Psoas muscle (tissue), 8 donors: ENCODE measurements around the gene KCNAB2. TPM values are rescaled to one million over a fixed set of nuclear protein-coding genes. Genes with fewer than 3 reads are reported as not detected.

Experiments used
- ATAC-seq, 4 donors: fragments of 200-7000 bp; cut with Tn5 transposase; one replicate each; pipeline ENCODE4 v1.9.1; 2020; ENCODE audit warnings: moderate library complexity in 3 of 4, mild to moderate bottlenecking in 2 of 4
- DNase-seq, 2 donors: peaks; one replicate each; pipeline ENCODE4 v3.0.0-alpha.2; 2020
- H3K27ac ChIP-seq: fragments of 200-600 bp; one replicate; pipeline ENCODE4 v1.8.0; 2022
- H3K27me3 ChIP-seq, 3 donors: fragments of 200-600 bp in 1 of 3; one replicate each; pipeline versions ENCODE4 v1.6.1 to v1.8.0; 2013 to 2022; ENCODE audit warnings: low read length in 2 of 3, mild to moderate bottlenecking in 2 of 3, moderate library complexity in 1 of 3; ENCODE audit not compliant: insufficient read depth in 3 of 3
- H3K36me3 ChIP-seq, 2 donors: fragments of 200-600 bp in 1 of 2; one replicate each; pipeline versions ENCODE4 v1.6.1 to v1.8.0; 2013 to 2022; ENCODE audit warnings: low read depth in 1 of 2, mild to moderate bottlenecking in 1 of 2, moderate library complexity in 1 of 2; ENCODE audit not compliant: insufficient read depth in 1 of 2
- H3K4me1 ChIP-seq: fragments of 200-600 bp; one replicate; pipeline ENCODE4 v1.8.0; 2022
- H3K4me3 ChIP-seq: fragments of 200-600 bp; one replicate; pipeline ENCODE4 v1.8.0; 2022; ENCODE audit warnings: mild to moderate bottlenecking
- H3K9me3 ChIP-seq: fragments of 200-600 bp; one replicate; pipeline ENCODE4 v1.8.0; 2022
- WGBS, 3 donors: extraction: QIAGEN DNeasy Blood & Tissue Kit; methylation state at CpG; one replicate each; pipeline versions ENCODE4 v1.1.6 to v1.1.7; 2013; 5-methylcytosine and 5-hydroxymethylcytosine counted together
- intact Hi-C, 2 donors: fragments of 100-400 bp; cut with DNase I; formaldehyde crosslinking; loops; one replicate each; pipeline versions ENCODE4 v1.11.0 to v1.14.2; 2022
- polyA plus RNA-seq, 3 donors: library from polyadenylated mRNA; stranded (reverse); fragments of 200-250 nt; gene quantifications; one replicate each; pipeline ENCODE4 v1.2.3, GENCODE V29; 2013
- total RNA-seq, 4 donors: library from RNA; stranded (reverse); fragmentation: NEBNext Ultra II Directional in 2 of 4; extraction: Animal tissue kit (Norgen Biotek cat#: 25700) in 2 of 4; gene quantifications; one replicate each; pipeline versions ENCODE4 v1.2.1 to v1.2.4, GENCODE V29; 2021 to 2023
- TF ChIP-seq, protein P1 (sequence below): fragments of 200-600 bp; IDR thresholded peaks from one replicate; pipeline ENCODE4 v1.8.0; 2022; ENCODE audit warnings: antibody characterized with exemption
- donor health status: healthy with polysubstance abuse.
- donor health status: DM: no; HTN: no; CAD: no; lungs with moderate emphysema.
- donor health status: Bipolar disorder and iron deficiency.
- donor health status: healthy.
- donor health status: DM: yes; HTN: yes; CAD: no.
- donor health status: DM: no; HTN: no; CAD: no.
- donor health status: DM: no; HTN: no; CAD: no.
- donor health status: DM: yes; HTN: yes; CAD: no.

Gene KCNAB2
- total and polyA plus RNA-seq, 7 donors: 0.86 to 8.8 (median 2.1) TPM

DNA sequence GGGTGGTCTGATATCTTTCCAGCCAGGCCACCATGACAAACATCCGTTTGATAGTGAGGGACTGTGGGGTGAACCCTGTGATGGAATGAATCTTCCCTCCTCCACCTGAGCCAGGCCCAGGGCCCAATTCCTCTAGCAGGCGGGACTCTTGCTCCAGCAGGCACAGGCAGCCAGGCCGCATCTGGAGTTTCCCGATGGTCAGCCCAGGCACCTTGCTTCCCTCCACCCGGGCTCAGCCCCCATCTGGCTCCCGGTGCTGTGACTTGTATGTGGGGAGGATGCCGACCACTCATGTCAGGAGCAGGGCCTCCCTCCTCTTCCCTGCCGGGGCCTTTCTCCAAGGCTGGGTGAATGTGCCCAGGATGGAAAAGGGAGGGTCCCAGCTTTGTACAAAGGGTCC, 21.0 kb downstream of the KCNAB2 start:
- DNase-seq: no peak
- intact Hi-C loops: no loop called here
- TF ChIP-seq, protein P1, sequence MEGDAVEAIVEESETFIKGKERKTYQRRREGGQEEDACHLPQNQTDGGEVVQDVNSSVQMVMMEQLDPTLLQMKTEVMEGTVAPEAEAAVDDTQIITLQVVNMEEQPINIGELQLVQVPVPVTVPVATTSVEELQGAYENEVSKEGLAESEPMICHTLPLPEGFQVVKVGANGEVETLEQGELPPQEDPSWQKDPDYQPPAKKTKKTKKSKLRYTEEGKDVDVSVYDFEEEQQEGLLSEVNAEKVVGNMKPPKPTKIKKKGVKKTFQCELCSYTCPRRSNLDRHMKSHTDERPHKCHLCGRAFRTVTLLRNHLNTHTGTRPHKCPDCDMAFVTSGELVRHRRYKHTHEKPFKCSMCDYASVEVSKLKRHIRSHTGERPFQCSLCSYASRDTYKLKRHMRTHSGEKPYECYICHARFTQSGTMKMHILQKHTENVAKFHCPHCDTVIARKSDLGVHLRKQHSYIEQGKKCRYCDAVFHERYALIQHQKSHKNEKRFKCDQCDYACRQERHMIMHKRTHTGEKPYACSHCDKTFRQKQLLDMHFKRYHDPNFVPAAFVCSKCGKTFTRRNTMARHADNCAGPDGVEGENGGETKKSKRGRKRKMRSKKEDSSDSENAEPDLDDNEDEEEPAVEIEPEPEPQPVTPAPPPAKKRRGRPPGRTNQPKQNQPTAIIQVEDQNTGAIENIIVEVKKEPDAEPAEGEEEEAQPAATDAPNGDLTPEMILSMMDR: no peak
- ATAC-seq: no peak
- H3K27me3 ChIP-seq: peaks cover 0 to 35% (median 9%) of the 10 kb centered on the region in 3 donors
- H3K4me1 ChIP-seq: no peaks in the 10 kb centered on the region
- WGBS, 3 donors: 80 to 87% (median 81%) methylated on average over 7 to 8 of the region's 8 CpGs
- no peak overlapping the region for H3K27ac ChIP-seq
- no peaks in the 10 kb centered on the region for H3K36me3 ChIP-seq
- no peak overlapping the region for H3K4me3 ChIP-seq
- no peaks in the 10 kb centered on the region for H3K9me3 ChIP-seq

DNA sequence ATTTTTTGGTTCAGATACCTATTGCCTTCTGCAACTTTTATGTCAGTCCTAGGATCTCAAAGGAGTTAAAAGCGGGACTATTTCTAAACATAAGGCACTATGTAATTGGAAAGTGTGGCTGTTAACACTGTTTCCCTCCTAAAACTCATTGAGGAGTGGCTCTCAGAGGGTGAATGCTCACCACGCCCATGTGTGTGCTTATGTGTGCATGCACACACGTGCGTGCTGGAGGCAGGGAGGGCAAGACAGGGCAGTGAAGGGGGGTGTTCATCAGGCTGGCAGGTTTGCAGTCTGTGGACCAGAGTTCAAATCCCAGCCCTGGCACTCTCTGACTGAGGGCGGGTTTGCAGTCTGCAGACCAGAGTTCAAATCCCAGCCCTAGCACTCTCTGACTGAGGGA, 22.4 kb downstream of the KCNAB2 start:
- Histone ChIP-seq H3K9me3 (no peaks in the 10 kb centered on the region), H3K36me3 (no peaks in the 10 kb centered on the region), H3K27ac (no peak overlapping the region), H3K4me1 (no peaks in the 10 kb centered on the region), H3K27me3 (peaks cover 0 to 42% (median 11%) of the 10 kb centered on the region in 3 donors), H3K4me3 (no peak overlapping the region)
- intact Hi-C loops: no loop called here
- DNase-seq (no peak), ATAC-seq (no peak)
- TF ChIP-seq, protein P1: no peak
- 93 to 96% (median 93%) methylated on average over 5 of the region's 5 CpGs for WGBS, 3 donors

DNA sequence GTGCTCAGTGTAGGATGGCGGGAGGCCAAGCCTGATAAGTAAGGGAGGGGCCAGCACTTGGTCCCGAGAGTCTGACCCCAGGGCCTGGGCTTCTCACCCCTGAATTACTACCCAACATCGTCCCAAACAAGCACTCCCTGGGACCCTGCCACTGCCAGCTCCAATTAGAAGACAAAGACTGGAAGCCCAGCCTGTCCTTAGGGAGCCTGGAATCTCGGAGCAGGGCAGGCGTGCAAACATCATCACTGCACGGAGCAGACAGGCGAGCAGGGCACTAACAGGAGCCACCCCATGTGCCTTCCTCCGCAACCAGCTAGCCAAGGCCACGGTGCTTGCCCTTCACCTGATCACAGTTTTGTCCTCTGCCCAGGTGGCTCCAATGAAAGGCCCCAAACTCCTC, 23.2 kb downstream of the KCNAB2 start:
- ATAC-seq (no peak), DNase-seq (no peak)
- Histone ChIP-seq H3K36me3 (no peaks in the 10 kb centered on the region), H3K4me1 (no peaks in the 10 kb centered on the region), H3K27ac (no peak overlapping the region), H3K27me3 (peaks cover 0 to 41% (median 9%) of the 10 kb centered on the region in 3 donors), H3K9me3 (no peaks in the 10 kb centered on the region), H3K4me3 (no peak overlapping the region)
- intact Hi-C loops: no loop called here
- 86 to 89% (median 86%) methylated on average over 9 of the region's 9 CpGs for WGBS, 3 donors
- TF ChIP-seq, protein P1: no peak

DNA sequence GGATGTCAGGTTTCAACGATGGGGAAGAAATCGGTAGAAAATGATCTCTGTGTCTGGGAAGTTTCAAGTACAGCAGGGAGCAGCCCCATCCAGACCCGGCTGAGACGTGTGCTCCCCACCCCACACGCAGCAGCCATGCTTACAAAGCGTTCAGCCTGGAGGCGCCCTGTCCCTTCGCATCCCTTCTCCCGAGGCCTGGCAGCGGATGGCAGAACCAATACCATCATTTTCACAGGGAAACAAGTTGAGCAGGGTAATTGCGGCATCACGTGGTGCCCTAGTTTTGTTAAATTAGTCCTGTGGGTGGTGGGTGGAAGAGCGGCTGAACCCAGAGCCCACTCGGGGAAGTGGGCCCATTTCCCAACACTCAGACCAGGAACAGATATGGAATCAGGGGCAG, 23.9 kb downstream of the KCNAB2 start:
- DNase-seq (no peak), ATAC-seq (no peak)
- Histone ChIP-seq H3K27me3 (peaks cover 0 to 34% (median 3%) of the 10 kb centered on the region in 3 donors), H3K4me1 (no peaks in the 10 kb centered on the region), H3K36me3 (no peaks in the 10 kb centered on the region), H3K4me3 (no peak overlapping the region), H3K27ac (no peak overlapping the region), H3K9me3 (no peaks in the 10 kb centered on the region)
- TF ChIP-seq, protein P1: no peak
- whole genome bisulfite sequencing, 3 donors: 88 to 92% (median 90%) methylated on average over 14 of the region's 14 CpGs
- intact Hi-C loops: no loop called here

DNA sequence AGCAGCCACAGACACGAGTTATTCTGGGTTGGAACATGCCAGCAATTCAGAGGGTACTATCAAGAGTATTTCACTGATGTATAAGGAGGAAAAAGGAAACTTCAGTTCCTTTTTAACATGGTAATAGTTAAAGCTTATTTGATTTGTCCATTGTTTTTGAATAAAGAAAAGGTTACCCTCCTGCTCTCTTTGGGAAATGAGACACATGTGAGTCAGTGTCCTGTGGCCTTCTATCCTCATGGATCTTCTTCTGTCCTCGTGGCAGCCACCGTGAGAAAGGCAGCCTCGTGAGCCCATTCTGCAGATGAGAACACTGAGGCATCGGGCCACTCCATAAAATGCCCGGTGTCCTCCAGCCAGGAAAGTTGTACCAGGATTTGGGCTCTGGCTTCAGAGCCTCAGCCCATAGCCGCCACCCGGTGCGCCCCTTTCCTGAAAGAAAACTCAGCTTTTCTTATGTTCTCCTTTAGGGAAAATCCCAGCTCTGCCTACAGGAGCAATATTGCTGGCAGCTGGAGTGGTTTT, 24.8 kb downstream of the KCNAB2 start:
- no peak for ATAC-seq
- DNase-seq: no peak
- no peaks in the 10 kb centered on the region for H3K36me3 ChIP-seq
- H3K4me3 ChIP-seq: no peak overlapping the region
- H3K27ac ChIP-seq: no peak overlapping the region
- TF ChIP-seq, protein P1: no peak
- H3K27me3 ChIP-seq: peaks cover 0 to 27% (median 3%) of the 10 kb centered on the region in 3 donors
- intact Hi-C loops: no loop called here
- 83 to 89% (median 88%) methylated on average over 9 of the region's 9 CpGs for WGBS, 3 donors
- no peaks in the 10 kb centered on the region for H3K9me3 ChIP-seq
- no peaks in the 10 kb centered on the region for H3K4me1 ChIP-seq
